A549 (cell line): ENCODE data around the gene KIF1B.
"Not testable (repeated sequence)": the region's sequence is repeated elsewhere in the genome, so short reads cannot be mapped to it uniquely, and the experiment has no call there.

Source experiments
- CHD4 ChIP-seq: fragments of 200-600 bp; sonication (generic); IDR thresholded peaks from 2 replicates; pipeline ENCODE4 v1.6.1; 2016; ENCODE audit warnings: antibody characterized with exemption, mild to moderate bottlenecking, borderline replicate concordance
- CTCF ChIP-seq: fragments of >200 bp; sonication (Bioruptor Twin); formaldehyde crosslinking; IDR thresholded peaks from 3 replicates; pipeline ENCODE4 v1.5.1; 2016
- EHMT2 ChIP-seq: fragments of 200-600 bp; sonication (generic); IDR thresholded peaks from 2 replicates; pipeline ENCODE4 v1.6.1; 2016; ENCODE audit warnings: antibody characterized with exemption, low read depth, mild to moderate bottlenecking, moderate library complexity
- EP300 ChIP-seq, 2 experiments: fragments of >200 bp; sonication (Bioruptor Twin); formaldehyde crosslinking; IDR thresholded peaks; 2 replicates in 1 of 2; 3 replicates in 1 of 2; pipeline ENCODE4 v1.6.1; 2016 to 2017
- ESRRA ChIP-seq: fragments of 150-350 bp; IDR thresholded peaks from 2 replicates; pipeline ENCODE4 v1.6.1; 2014; ENCODE audit warnings: mild to moderate bottlenecking, low read length, borderline replicate concordance
- HDAC2 ChIP-seq: fragments of 200-600 bp; sonication (generic); IDR thresholded peaks from 2 replicates; pipeline ENCODE4 v1.6.1; 2016
- JUN ChIP-seq, 2 experiments: fragments of >200 bp; sonication (Bioruptor Twin); formaldehyde crosslinking; IDR thresholded peaks; 2 replicates in 1 of 2; 3 replicates in 1 of 2; pipeline ENCODE4 v1.6.1; 2016 to 2017
- POLR2A ChIP-seq: IDR thresholded peaks from 2 replicates; pipeline ENCODE4 v1.6.1; 2012; ENCODE audit warnings: mild to moderate bottlenecking, low read length
- RAD21 ChIP-seq, 2 experiments: fragments of >200 bp in 1 of 2; sonication (Bioruptor Twin) in 1 of 2; formaldehyde crosslinking in 1 of 2; IDR thresholded peaks in 1 of 2; conservative IDR thresholded peaks in 1 of 2; 2 replicates in 1 of 2; 3 replicates in 1 of 2; pipeline ENCODE4 v1.6.1; 2012 to 2018; ENCODE audit warnings: inconsistent platforms in 1 of 2
- RFX5 ChIP-seq: fragments of 450-650 bp; IDR thresholded peaks from 2 replicates; pipeline ENCODE4 v1.7.1; 2014; ENCODE audit warnings: antibody characterized with exemption, mild to moderate bottlenecking, moderate library complexity

GRCh38 chr1:10251325-10252108, 41.1 kb downstream of the KIF1B start:
- not testable (repeated sequence) for TF ChIP-seq RFX5; CTCF; HDAC2; JUN (IDR thresholded peaks at IDR 0.05); ESRRA; RAD21 (conservative IDR thresholded peaks at IDR 0.05 in 1 of 2, IDR thresholded peaks at IDR 0.05 in 1 of 2); EP300 (IDR thresholded peaks at IDR 0.05); EHMT2; POLR2A; CHD4
